ENCODE results near the gene CSNK1A1L. TPM values are rescaled to one million over a fixed set of nuclear protein-coding genes. Genes with fewer than 3 reads are reported as not detected.

Gene CSNK1A1L
- total RNA-seq, 1 donor from 2014 or later, result not detected

GRCh38 chr13:37094099-37094498 is 11.4 kb downstream of the CSNK1A1L start:
- DNase-seq (ENCODE audit: low read depth), result no peak
- H3K36me3 ChIP-seq (ENCODE audit: control insufficient read depth, insufficient read depth, low read length), result no peaks in the 10 kb centered on the region
- H3K27me3 ChIP-seq (ENCODE audit: control insufficient read depth, insufficient read depth, low read length), result no peaks in the 10 kb centered on the region
- no peak for TF ChIP-seq CTCF (IDR thresholded peaks at IDR 0.05; ENCODE audit: insufficient read depth, low read length, poor library complexity, severe bottlenecking)
- no peak overlapping the region for H3K4me3 ChIP-seq (ENCODE audit: low read depth, low read length)

DNA sequence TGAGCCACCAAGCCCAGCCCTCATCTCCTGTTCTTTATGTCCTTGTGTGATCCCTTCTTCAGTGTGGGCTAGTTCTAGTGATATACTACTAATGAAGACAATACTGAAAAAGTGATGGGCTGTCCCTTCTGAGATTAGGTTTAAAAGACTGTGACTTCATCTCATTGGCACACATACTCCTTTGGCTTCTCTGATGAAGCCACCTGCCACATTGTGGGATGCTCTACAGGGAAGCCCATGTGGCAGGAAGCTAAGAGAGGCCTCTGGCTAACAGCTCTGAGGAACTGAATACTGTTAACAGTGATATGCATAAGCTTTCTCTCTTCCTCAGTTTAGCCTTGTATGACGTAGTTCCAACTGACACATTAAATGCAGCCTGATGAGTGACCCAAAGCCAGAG is 13.6 kb downstream of the CSNK1A1L start:
- Histone ChIP-seq H3K4me3 (ENCODE audit: low read depth, low read length) (no peak overlapping the region), H3K27me3 (ENCODE audit: control insufficient read depth, insufficient read depth, low read length) (no peaks in the 10 kb centered on the region), H3K36me3 (ENCODE audit: control insufficient read depth, insufficient read depth, low read length) (no peaks in the 10 kb centered on the region)
- no peak for TF ChIP-seq CTCF (IDR thresholded peaks at IDR 0.05; ENCODE audit: insufficient read depth, low read length, poor library complexity, severe bottlenecking)
- DNase-seq (ENCODE audit: low read depth), result no peak

DNA sequence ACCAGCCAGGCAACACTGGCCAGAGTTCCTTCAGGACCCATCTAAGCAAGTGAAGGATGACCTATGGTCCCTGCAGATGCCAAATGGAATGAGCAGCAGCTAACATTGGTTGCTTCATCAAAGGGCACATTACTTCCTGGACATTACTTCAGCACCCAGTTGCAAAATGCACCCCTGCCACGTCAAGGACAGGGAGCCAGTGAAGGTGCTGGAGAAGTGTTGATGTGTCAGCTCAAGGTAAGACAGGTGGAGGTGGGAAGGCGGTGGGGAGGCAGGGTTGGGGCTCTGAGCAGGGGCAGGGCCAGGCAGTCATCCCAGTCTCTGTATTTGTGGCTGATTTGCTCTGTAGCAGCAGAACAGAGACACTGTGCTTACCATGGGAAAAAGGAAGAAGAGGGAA is 14.6 kb downstream of the CSNK1A1L start:
- Histone ChIP-seq H3K4me3 (ENCODE audit: low read depth, low read length) (no peak overlapping the region), H3K27me3 (ENCODE audit: control insufficient read depth, insufficient read depth, low read length) (no peaks in the 10 kb centered on the region), H3K36me3 (ENCODE audit: control insufficient read depth, insufficient read depth, low read length) (no peaks in the 10 kb centered on the region)
- no peak for DNase-seq (ENCODE audit: low read depth)
- no peak for TF ChIP-seq CTCF (IDR thresholded peaks at IDR 0.05; ENCODE audit: insufficient read depth, low read length, poor library complexity, severe bottlenecking)

GRCh38 chr13:37089495-37089894 is 16.0 kb downstream of the CSNK1A1L start:
- H3K4me3 ChIP-seq (ENCODE audit: low read depth, low read length), result no peak overlapping the region
- H3K27me3 ChIP-seq (ENCODE audit: control insufficient read depth, insufficient read depth, low read length), result no peaks in the 10 kb centered on the region
- no peak for DNase-seq (ENCODE audit: low read depth)
- no peaks in the 10 kb centered on the region for H3K36me3 ChIP-seq (ENCODE audit: control insufficient read depth, insufficient read depth, low read length)
- no peak for TF ChIP-seq CTCF (IDR thresholded peaks at IDR 0.05; ENCODE audit: insufficient read depth, low read length, poor library complexity, severe bottlenecking)

GRCh38 chr13:37087486-37087885 is 18.0 kb downstream of the CSNK1A1L start:
- Histone ChIP-seq H3K4me3 (ENCODE audit: low read depth, low read length) (no peak overlapping the region), H3K36me3 (ENCODE audit: control insufficient read depth, insufficient read depth, low read length) (no peaks in the 10 kb centered on the region), H3K27me3 (ENCODE audit: control insufficient read depth, insufficient read depth, low read length) (no peaks in the 10 kb centered on the region)
- no peak for DNase-seq (ENCODE audit: low read depth)
- no peak for TF ChIP-seq CTCF (IDR thresholded peaks at IDR 0.05; ENCODE audit: insufficient read depth, low read length, poor library complexity, severe bottlenecking)

DNA sequence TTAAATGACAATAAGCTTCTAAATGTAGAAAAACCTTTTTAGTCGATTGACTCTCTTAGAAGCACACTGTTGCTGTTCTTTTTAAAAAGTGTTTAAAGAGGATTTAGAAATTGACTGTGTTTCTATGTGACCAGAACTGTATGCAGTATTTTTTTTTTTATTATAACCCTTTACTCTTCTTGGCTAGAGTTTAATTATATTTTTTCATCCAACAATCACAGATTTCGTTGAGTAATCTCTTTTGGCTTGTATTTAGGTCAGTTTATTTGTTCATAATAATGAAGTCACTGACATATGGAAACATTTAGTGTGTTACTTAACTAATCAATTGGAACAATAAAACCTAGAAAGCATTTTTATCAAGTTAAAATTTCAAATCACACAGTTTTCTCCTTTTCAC is 19.9 kb downstream of the CSNK1A1L start:
- no peaks in the 10 kb centered on the region for H3K36me3 ChIP-seq (ENCODE audit: control insufficient read depth, insufficient read depth, low read length)
- TF ChIP-seq CTCF (IDR thresholded peaks at IDR 0.05; ENCODE audit: insufficient read depth, low read length, poor library complexity, severe bottlenecking), result no peak
- H3K27me3 ChIP-seq (ENCODE audit: control insufficient read depth, insufficient read depth, low read length), result no peaks in the 10 kb centered on the region
- no peak overlapping the region for H3K4me3 ChIP-seq (ENCODE audit: low read depth, low read length)
- no peak for DNase-seq (ENCODE audit: low read depth)

Data from kidney epithelial cell (primary cell).